NCI-H2196 (cell line): ENCODE data around the gene PPA2.

ENCODE experiments used
- DNase-seq: peaks from one replicate; lab custom pipeline; 2025; ENCODE audit not compliant: unreplicated experiment; lab: John Stamatoyannopoulos, UW

Gene PPA2

GRCh38 chr4:105327222-105327621, 146.6 kb downstream of the PPA2 start:
- DNase-seq, result no peak
